HG03460 (cell line): ENCODE results near the gene LYRM9.
"Not testable (repeated sequence)": the region's sequence is repeated elsewhere in the genome, so short reads cannot be mapped to it uniquely, and the experiment has no call there.

Source experiments
- ATAC-seq: cut with Tn5 transposase; IDR thresholded peaks from one replicate; pipeline ENCODE4 v1.9.1; 2021; ENCODE audit not compliant: unreplicated experiment

LYRM9 gene

GRCh38 chr17:27845264-27846041 lies 47.7 kb downstream of the LYRM9 start:
- ATAC-seq = no peak

DNA sequence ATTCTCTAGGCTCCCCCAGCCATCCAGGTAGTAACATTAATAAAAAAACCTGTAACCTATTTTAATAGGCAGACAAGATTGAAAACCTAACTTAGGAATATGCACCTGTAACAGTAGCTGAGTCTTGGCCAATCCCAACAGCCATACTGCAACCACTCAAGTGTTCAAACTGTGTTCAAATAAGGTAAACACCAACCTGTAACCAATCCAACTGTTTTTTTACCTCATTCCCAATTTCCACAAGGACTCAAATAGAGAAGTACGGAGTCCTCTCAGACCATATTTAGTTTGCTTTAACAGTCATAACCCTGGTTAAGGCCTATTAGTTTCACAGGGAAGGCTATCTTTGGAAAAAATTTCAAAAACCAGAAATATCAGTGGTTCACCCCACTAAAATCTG lies 52.5 kb downstream of the LYRM9 start:
- no peak for ATAC-seq

DNA sequence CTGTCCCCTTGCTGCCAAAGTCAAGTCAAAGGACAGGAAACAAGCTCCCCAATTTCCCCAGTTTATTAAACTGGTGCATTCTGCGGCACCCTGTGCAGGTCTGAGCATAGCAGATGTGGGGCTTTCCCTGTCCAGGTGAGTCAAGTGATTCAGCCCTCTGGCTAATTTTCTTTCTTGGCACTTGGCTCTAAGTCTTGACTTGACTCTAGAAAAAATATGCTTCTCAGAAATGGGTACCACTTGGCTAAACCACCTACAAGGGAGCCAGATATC lies 52.8 kb downstream of the LYRM9 start:
- ATAC-seq = not testable (repeated sequence)

GRCh38 chr17:27839571-27840405 lies 53.4 kb downstream of the LYRM9 start:
- not testable (repeated sequence) for ATAC-seq

DNA sequence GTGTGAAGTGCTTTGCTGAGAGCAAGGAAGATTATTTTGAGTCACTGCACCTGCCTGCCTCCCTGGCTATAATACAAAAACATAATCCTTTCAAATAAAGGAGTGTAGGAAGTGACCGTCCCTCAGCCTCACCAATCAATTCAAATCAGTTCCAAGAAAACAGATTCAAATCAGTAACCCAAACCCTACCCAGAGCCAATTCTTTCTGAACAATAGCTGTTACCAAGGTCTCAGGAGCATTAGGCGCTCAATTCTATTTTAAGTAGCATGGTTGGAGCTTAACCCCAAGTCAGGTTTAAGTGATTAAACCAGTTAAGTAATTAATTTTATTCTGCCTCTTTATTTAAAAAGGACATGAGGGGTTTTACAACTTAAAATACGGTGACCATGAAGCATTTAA lies 54.6 kb downstream of the LYRM9 start:
- not testable (repeated sequence) for ATAC-seq

DNA sequence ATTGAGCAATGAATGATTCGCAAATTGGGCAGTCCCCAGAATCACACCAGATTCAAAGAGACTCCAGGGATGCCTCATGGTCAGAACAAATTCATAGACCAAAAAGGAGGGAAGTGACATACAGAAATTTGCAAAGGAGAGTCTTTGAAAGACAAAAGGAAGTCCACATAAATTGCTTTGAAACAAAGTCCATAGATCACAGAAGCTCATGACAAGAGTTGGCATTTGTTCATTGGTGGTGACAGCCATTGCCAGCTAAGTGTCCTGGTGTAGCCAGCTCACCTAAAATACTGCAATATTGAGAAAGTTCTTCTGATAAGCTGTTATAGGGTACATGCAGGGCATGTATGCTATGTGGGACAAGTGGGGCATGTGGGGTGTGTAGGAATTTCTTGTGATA lies 55.4 kb downstream of the LYRM9 start:
- ATAC-seq = not testable (repeated sequence)

DNA sequence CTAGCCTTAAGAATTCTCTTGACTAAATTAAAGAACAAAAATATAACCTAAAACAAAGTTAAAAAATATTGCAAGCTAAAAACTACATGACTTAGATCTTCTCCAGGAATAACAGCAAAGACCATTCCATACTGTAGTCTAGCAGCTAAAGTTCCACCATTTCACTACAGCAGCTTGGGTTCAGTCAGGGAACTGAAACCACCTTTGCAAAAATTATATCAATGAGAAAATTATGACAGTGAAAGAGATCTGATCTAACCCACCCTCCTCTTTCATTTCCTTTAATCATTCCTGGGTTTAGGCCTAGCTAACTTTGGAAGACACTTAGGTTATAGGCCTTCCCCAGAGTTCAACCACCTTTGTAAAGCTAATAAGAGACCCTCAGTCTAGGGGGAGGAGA lies 56.5 kb downstream of the LYRM9 start:
- ATAC-seq = no peak

- no peak for ATAC-seq
Observed at GRCh38 chr17:27834571-27834970, 58.6 kb downstream of the LYRM9 start.

GRCh38 chr17:27832831-27833230 lies 60.3 kb downstream of the LYRM9 start:
- no peak for ATAC-seq

DNA sequence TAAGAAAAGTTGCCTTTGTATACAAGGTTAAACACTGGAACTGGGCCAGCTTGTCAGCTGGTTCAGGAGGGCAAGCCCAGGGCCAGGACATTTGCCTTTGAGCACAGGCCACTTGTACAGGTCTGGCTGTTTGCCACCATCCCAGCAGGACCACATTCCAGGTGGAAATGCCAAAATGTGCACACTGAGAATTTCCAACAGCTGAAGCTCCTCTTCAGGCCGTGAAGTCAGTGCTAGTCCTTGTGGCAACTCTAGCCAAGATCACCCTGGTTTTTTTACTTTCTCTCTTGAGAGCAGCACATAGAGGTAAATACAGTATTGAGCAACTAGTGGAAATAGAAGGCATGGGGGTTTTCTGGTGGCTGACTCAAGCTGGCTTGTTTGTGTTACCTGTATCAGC lies 63.3 kb downstream of the LYRM9 start:
- ATAC-seq = not testable (repeated sequence)

- ATAC-seq = not testable (repeated sequence)
Observed at GRCh38 chr17:27829143-27829711, 63.9 kb downstream of the LYRM9 start.
